ENCODE data around the gene MAFG. TPM values are rescaled to one million over a fixed set of nuclear protein-coding genes. Genes with fewer than 3 reads are reported as not detected.

Gene MAFG
- total RNA-seq, 2 experiments from 2014 or later, result 22.7 to 33.6 TPM

GRCh38 chr17:81942167-81942553 is 14.6 kb upstream of the MAFG start:
- H3K27ac ChIP-seq (ENCODE audit: low read depth, low read length, poor library complexity, severe bottlenecking), result no peak overlapping the region
- POLR2A ChIA-PET, result interaction anchor here (0.6 kb wide), 1 partner anchor 68 kb away, joined by 5 read pairs; no protein-coding TSS in a partner anchor
- no peak for TF ChIP-seq CTCF (conservative IDR thresholded peaks at IDR 0.05; ENCODE audit: low read length)
- TF ChIP-seq EZH2phosphoT487 (IDR thresholded peaks at IDR 0.05; ENCODE audit: borderline replicate concordance, low read depth, low read length), result no peak
- H3K4me1 ChIP-seq (ENCODE audit: insufficient read depth, low read length, poor library complexity, severe bottlenecking), result peaks cover 36% of the 10 kb centered on the region
- CTCF ChIA-PET (ENCODE audit: unreplicated experiment), result interaction anchor here (0.6 kb wide), 1 partner anchor 79 kb away, joined by 6 read pairs; no protein-coding TSS in a partner anchor
- no peak overlapping the region for H3K4me3 ChIP-seq (ENCODE audit: low read depth, low read length, poor library complexity, severe bottlenecking)
- peak overlapping the region; percentile 50 for H3K4me2 ChIP-seq (ENCODE audit: low read length)
- DNase-seq (ENCODE audit: low spot score), result no peak
- H3K9me2 ChIP-seq (ENCODE audit: insufficient read depth, low read length), result no peaks in the 10 kb centered on the region
- intact Hi-C loops (cut with micrococcal nuclease; ENCODE audit: unreplicated experiment), result no loop called here
- BruUV-seq (replicated peaks), result no TSS peak
- no peaks in the 10 kb centered on the region for H3K36me3 ChIP-seq (ENCODE audit: insufficient read depth, low read length)
- H2AFZ ChIP-seq (ENCODE audit: low read length), result no peak overlapping the region
- H3K9me3 ChIP-seq (ENCODE audit: low read length), result no peaks in the 10 kb centered on the region
- H3K79me2 ChIP-seq (ENCODE audit: insufficient read depth, low read depth, low read length), result no peaks in the 10 kb centered on the region
- H4K20me1 ChIP-seq (ENCODE audit: insufficient read depth, low read length), result no peaks in the 10 kb centered on the region

- intact Hi-C loops (cut with micrococcal nuclease; ENCODE audit: unreplicated experiment), result no loop called here
These were observed 14.1 kb upstream of the MAFG start for GRCh38 chr17:81941484-81942166.

More at GRCh38 chr17:81941484-81942166, 14.1 kb upstream of the MAFG start:
- H3K9me2 ChIP-seq (ENCODE audit: insufficient read depth, low read length), result no peaks in the 10 kb centered on the region
- no peaks in the 10 kb centered on the region for H3K36me3 ChIP-seq (ENCODE audit: insufficient read depth, low read length)
- H3K79me2 ChIP-seq (ENCODE audit: insufficient read depth, low read depth, low read length), result peaks cover 2% of the 10 kb centered on the region; the same call in 1 of the 2 replicates
- TF ChIP-seq EZH2phosphoT487 (IDR thresholded peaks at IDR 0.05; ENCODE audit: borderline replicate concordance, low read depth, low read length), result no peak
- no peak for TF ChIP-seq CTCF (conservative IDR thresholded peaks at IDR 0.05; ENCODE audit: low read length)
- peak overlapping the region; percentile 13 for H3K4me3 ChIP-seq (ENCODE audit: low read depth, low read length, poor library complexity, severe bottlenecking)
- H4K20me1 ChIP-seq (ENCODE audit: insufficient read depth, low read length), result no peaks in the 10 kb centered on the region
- no peak overlapping the region for H2AFZ ChIP-seq (ENCODE audit: low read length)
- CTCF ChIA-PET (ENCODE audit: unreplicated experiment), result interaction anchor here (0.6 kb wide), 1 partner anchor 78 kb away, joined by 6 read pairs; no protein-coding TSS in a partner anchor
- H3K9me3 ChIP-seq (ENCODE audit: low read length), result no peaks in the 10 kb centered on the region
- POLR2A ChIA-PET, result no interaction called here
- no peak overlapping the region for H3K27ac ChIP-seq (ENCODE audit: low read depth, low read length, poor library complexity, severe bottlenecking)
- DNase-seq (ENCODE audit: low spot score), result peak; percentile 63
- H3K4me2 ChIP-seq (ENCODE audit: low read length), result peak overlapping the region; percentile 50
- H3K4me1 ChIP-seq (ENCODE audit: insufficient read depth, low read length, poor library complexity, severe bottlenecking), result peaks cover 36% of the 10 kb centered on the region
- BruUV-seq (replicated peaks), result no TSS peak

Measured in OCI-LY7 (cell line).